Gastroesophageal sphincter (tissue), 4 donors: ENCODE measurements around the gene NUTM1. TPM values are rescaled to one million over a fixed set of nuclear protein-coding genes. Genes with fewer than 3 reads are reported as not detected.

Source experiments
- ATAC-seq: fragments of 150-250 bp; one replicate; pipeline ENCODE4 v1.9.1; 2016; ENCODE audit warnings: mild to moderate bottlenecking, moderate library complexity
- H3K27ac ChIP-seq, 4 donors: fragments of 200-600 bp; sonication (generic) in 3 of 4; 1 replicate in 3 of 4; 2 replicates in 1 of 4; pipeline ENCODE4 v1.5.1; 2016 to 2019
- H3K27me3 ChIP-seq: fragments of 200-600 bp; sonication (generic); one replicate; pipeline ENCODE4 v1.5.1; 2019
- H3K36me3 ChIP-seq, 2 donors: fragments of 200-600 bp; sonication (generic); one replicate each; pipeline ENCODE4 v1.5.1; 2019; ENCODE audit warnings: control low read depth in 1 of 2
- H3K4me1 ChIP-seq, 3 donors: fragments of 200-600 bp; sonication (generic); 1 replicate in 2 of 3; 2 replicates in 1 of 3; pipeline ENCODE4 v1.5.1; 2016 to 2019; ENCODE audit warnings: control low read depth in 2 of 3
- H3K4me3 ChIP-seq, 2 donors: fragments of 200-600 bp; sonication (generic); one replicate each; pipeline ENCODE4 v1.5.1; 2019; ENCODE audit warnings: mild to moderate bottlenecking in 1 of 2, moderate library complexity in 1 of 2
- H3K9me3 ChIP-seq, 3 donors: fragments of 200-600 bp; sonication (generic); one replicate each; pipeline ENCODE4 v1.5.1; 2017 to 2019; ENCODE audit warnings: control low read depth in 2 of 3
- CTCF ChIP-seq, 4 experiments: fragments of 200-600 bp in 2 of 4; fragments of 450-650 bp in 2 of 4; sonication (generic) in 1 of 4; IDR thresholded peaks; one replicate each; pipeline ENCODE4 v1.5.1; 2017 to 2019; ENCODE audit warnings: antibody characterized with exemption in 4 of 4, mild to moderate bottlenecking in 2 of 4, moderate library complexity in 2 of 4
- EP300 ChIP-seq: sonication (generic); formaldehyde crosslinking; IDR thresholded peaks from one replicate; pipeline ENCODE4 v1.6.1; 2017; ENCODE audit warnings: antibody characterized with exemption, mild to moderate bottlenecking
- POLR2A ChIP-seq, 2 donors: fragments of 450-650 bp; IDR thresholded peaks; one replicate each; pipeline ENCODE4 v1.6.1; 2017; ENCODE audit warnings: antibody characterized with exemption in 2 of 2, mild to moderate bottlenecking in 2 of 2, moderate library complexity in 1 of 2
- POLR2AphosphoS5 ChIP-seq: sonication (generic); formaldehyde crosslinking; IDR thresholded peaks from one replicate; pipeline ENCODE4 v1.6.1; 2017; ENCODE audit warnings: antibody characterized with exemption
- WGBS, 2 donors: methylation state at CpG; one replicate each; pipeline ENCODE4 v1.1.5; 2018; ENCODE audit warnings: low coverage in 1 of 2; 5-methylcytosine and 5-hydroxymethylcytosine counted together
- total RNA-seq, 4 donors: library from RNA; depleted of rRNA; stranded (reverse); fragments of >200 nt; gene quantifications; one replicate each; pipeline ENCODE4 v1.1.0, GENCODE V29; 2016

Gene NUTM1
- total RNA-seq, 4 donors from 2014 or later = 0.12 TPM; not detected in 3

- Histone ChIP-seq H3K9me3 (no peaks in the 10 kb centered on the region), H3K36me3 (no peaks in the 10 kb centered on the region), H3K27me3 (no peaks in the 10 kb centered on the region), H3K4me1 (no peaks in the 10 kb centered on the region), H3K27ac (no peak overlapping the region), H3K4me3 (no peak overlapping the region)
- TF ChIP-seq POLR2AphosphoS5 (no peak), POLR2A (IDR thresholded peaks at IDR 0.05) (no peak), CTCF (IDR thresholded peaks at IDR 0.05) (no peak), EP300 (no peak)
- ATAC-seq = no peak
Measured at GRCh38 chr15:34325368-34325767, 17.7 kb upstream of the NUTM1 start.

- no peak overlapping the region for H3K4me3 ChIP-seq
- WGBS, 2 donors = 71 to 81% methylated on average over 4 of the region's 4 CpGs
- H3K4me1 ChIP-seq = no peaks in the 10 kb centered on the region
- no peaks in the 10 kb centered on the region for H3K9me3 ChIP-seq
- no peak for TF ChIP-seq POLR2AphosphoS5
- TF ChIP-seq CTCF (IDR thresholded peaks at IDR 0.05) = no peak
- TF ChIP-seq EP300 = no peak
- no peak for TF ChIP-seq POLR2A (IDR thresholded peaks at IDR 0.05)
- no peak overlapping the region for H3K27ac ChIP-seq
- H3K36me3 ChIP-seq = no peaks in the 10 kb centered on the region
- no peak for ATAC-seq
- H3K27me3 ChIP-seq = no peaks in the 10 kb centered on the region
Measured at GRCh38 chr15:34327906-34328305, 15.2 kb upstream of the NUTM1 start.

DNA sequence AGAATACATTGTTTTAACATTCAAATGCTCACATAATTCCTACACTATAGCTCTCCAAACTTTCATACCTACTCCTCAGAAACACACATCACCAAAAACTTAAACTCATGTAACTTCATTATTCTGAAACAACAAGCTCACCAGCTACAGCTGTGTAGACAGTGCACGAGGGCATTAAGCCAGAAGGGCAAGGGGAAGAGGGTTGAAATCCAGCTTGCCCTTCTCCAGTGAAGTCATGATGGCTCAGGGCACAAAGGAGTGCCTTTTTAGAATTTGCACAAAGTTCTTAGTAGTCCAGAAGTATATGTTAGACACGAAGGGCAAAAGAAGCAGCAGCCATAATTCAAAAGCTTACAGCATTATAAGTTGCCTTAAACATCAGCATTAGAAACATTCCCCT, 14.1 kb upstream of the NUTM1 start:
- no peak overlapping the region for H3K4me3 ChIP-seq
- no peaks in the 10 kb centered on the region for H3K36me3 ChIP-seq
- TF ChIP-seq CTCF (IDR thresholded peaks at IDR 0.05) (no peak), POLR2A (IDR thresholded peaks at IDR 0.05) (no peak), EP300 (no peak), POLR2AphosphoS5 (no peak)
- H3K4me1 ChIP-seq = no peaks in the 10 kb centered on the region
- H3K27ac ChIP-seq = no peak overlapping the region
- H3K9me3 ChIP-seq = no peaks in the 10 kb centered on the region
- no peaks in the 10 kb centered on the region for H3K27me3 ChIP-seq
- WGBS, 2 donors = 55 to 73% methylated on average over 2 of the region's 2 CpGs
- ATAC-seq = no peak

DNA sequence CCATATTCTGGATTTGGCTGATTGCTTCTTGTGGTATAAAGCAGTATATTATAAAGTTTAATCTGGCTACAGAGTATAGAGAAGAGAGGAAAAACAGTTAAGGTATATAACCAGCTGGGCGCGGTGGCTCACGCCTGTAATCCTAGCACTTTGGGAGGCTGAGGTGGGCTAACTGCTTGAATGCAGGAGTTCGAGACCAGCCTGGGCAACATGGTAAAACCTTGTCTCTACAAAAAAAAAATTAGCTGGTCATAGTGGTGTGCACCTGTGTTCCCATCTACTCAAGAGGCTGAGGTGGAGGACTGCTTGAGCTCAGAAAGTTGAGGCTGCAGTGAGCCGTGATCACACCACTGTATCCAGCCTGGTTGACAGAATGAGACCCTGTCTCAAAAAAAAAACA, 12.8 kb upstream of the NUTM1 start:
- WGBS, 2 donors = 94 to 100% methylated on average over 3 to 4 of the region's 5 CpGs
- H3K27ac ChIP-seq = no peak overlapping the region
- ATAC-seq = no peak
- H3K27me3 ChIP-seq = no peaks in the 10 kb centered on the region
- no peaks in the 10 kb centered on the region for H3K36me3 ChIP-seq
- H3K9me3 ChIP-seq = no peaks in the 10 kb centered on the region
- TF ChIP-seq POLR2AphosphoS5 = no peak
- TF ChIP-seq CTCF (IDR thresholded peaks at IDR 0.05) = no peak
- no peak for TF ChIP-seq POLR2A (IDR thresholded peaks at IDR 0.05)
- no peak for TF ChIP-seq EP300
- H3K4me1 ChIP-seq = peaks cover 0 to 11% (median 0%) of the 10 kb centered on the region in 3 donors
- H3K4me3 ChIP-seq = no peak overlapping the region

GRCh38 chr15:34331809-34332208, 11.3 kb upstream of the NUTM1 start:
- WGBS, 2 donors = 64 to 78% methylated on average over 2 of the region's 2 CpGs
- H3K4me3 ChIP-seq = no peak overlapping the region

More at GRCh38 chr15:34331809-34332208, 11.3 kb upstream of the NUTM1 start:
- no peaks in the 10 kb centered on the region for H3K36me3 ChIP-seq
- peaks cover 0 to 26% (median 8%) of the 10 kb centered on the region in 3 donors for H3K4me1 ChIP-seq
- H3K9me3 ChIP-seq = no peaks in the 10 kb centered on the region
- no peak overlapping the region for H3K27ac ChIP-seq
- no peaks in the 10 kb centered on the region for H3K27me3 ChIP-seq
- no peak for ATAC-seq
- TF ChIP-seq POLR2AphosphoS5 (no peak), POLR2A (IDR thresholded peaks at IDR 0.05) (no peak), EP300 (no peak), CTCF (IDR thresholded peaks at IDR 0.05) (no peak)
